ENCODE measurements around the gene ZNF77.
"Not testable (repeated sequence)": the region's sequence is repeated elsewhere in the genome, so short reads cannot be mapped to it uniquely, and the experiment has no call there.

ZNF77 gene

DNA sequence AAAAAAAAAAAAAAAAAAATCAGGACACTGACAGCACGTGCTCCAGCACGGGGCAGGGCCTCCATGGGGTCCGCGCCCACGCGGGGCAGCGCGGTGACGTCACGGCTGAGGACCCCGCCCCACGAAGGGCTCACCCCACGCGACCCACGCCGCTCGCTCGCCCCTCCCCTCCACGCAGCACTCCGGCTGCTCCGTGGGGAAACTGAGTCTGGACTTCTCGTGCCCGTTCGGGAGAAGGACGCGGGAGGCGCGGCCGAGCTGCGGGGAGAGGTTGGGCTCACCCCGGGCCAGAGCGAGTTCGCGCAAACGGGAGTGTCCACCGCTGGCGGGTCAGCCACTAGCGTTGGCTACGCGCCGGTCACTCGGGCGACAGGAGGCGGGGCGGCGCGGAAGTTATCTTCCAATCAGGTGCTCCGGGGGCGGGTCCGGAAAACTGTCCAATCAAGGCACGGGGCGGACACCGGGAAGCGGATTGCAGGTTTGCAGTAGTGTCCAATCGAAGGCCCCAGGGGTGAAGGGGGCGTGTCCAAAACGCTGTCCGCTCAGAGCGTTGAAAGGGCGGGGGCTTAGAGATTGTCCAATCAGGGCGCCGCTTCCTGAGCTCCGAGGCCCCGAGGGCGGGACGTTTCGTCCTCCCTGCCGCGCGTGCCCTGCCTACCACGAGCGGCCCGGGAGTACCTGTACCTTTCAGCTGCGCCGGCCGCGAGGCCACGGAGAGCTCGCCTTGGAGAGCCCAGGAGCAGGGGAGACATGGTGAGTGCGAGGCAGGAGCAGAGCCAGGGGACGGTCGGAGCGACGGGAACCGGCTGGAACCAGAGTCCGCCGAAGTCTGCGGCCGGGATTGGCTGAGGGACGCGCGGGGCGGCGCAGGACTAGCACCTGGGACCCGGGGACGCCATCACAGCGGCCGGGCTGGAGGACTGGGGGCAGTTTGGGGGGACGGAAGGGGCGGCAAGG, 44.2 kb downstream of the ZNF77 start, which contains the start of gene ZNF57:
TSS of gene ZNF57 (plus strand) at position 633 of the 957 bp plus-strand sequence. CDS start at position 751, 118 bp downstream.
- CTCF ChIA-PET: interaction anchor here (0.7 to 1.0 kb wide), 2 partner anchors 13 to 60 kb away, joined by 3 to 4 read pairs; no protein-coding TSS in a partner anchor

DNA sequence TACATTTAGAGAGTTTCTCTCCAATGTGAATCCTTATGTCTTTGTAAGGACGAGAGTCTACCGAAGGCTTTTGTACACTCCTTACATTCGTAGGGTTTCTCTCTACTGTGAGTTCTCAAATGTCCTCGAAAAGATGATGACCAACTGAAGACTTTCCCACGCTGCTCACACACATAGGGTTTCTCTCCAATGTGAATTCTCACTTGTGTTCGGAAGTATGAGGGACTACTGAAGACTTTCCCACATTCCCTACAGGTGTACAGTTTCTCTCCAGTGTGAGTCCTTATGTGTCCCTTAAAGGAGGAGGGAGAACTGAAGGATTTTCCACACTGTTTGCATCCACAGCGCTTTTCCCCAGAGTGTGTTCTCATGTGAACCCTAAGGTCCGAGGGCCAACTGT, 48.1 kb downstream of the ZNF77 start:
- TF ChIP-seq SP1 (IDR thresholded peaks at IDR 0.05) (no peak), L3MBTL2 (conservative IDR thresholded peaks at IDR 0.05) (no peak), SUZ12 (IDR thresholded peaks at IDR 0.05) (no peak), FOXK2 (IDR thresholded peaks at IDR 0.05) (no peak), BHLHE40 (IDR thresholded peaks at IDR 0.05; ENCODE audit: borderline replicate concordance) (no peak)
- TF ChIP-seq, protein P1, sequence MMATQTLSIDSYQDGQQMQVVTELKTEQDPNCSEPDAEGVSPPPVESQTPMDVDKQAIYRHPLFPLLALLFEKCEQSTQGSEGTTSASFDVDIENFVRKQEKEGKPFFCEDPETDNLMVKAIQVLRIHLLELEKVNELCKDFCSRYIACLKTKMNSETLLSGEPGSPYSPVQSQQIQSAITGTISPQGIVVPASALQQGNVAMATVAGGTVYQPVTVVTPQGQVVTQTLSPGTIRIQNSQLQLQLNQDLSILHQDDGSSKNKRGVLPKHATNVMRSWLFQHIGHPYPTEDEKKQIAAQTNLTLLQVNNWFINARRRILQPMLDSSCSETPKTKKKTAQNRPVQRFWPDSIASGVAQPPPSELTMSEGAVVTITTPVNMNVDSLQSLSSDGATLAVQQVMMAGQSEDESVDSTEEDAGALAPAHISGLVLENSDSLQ (IDR thresholded peaks at IDR 0.05): no peak

More for the DNA sequence above, 44.2 kb downstream of the ZNF77 start, which contains the start of gene ZNF57:
- TF ChIP-seq ZNF384 (IDR thresholded peaks at IDR 0.05): peak; percentile 96
- TF ChIP-seq FOXK2 (IDR thresholded peaks at IDR 0.05): no peak
- peak; percentile 98 for TF ChIP-seq TARDBP (IDR thresholded peaks at IDR 0.05)
- TF ChIP-seq HDGF (IDR thresholded peaks at IDR 0.05; ENCODE audit: borderline replicate concordance): peak; percentile 80; the same call in 1 of the 2 replicates
- TF ChIP-seq, protein P1 (IDR thresholded peaks at IDR 0.05): peak; percentile 75
- no peak for TF ChIP-seq BHLHE40 (IDR thresholded peaks at IDR 0.05; ENCODE audit: borderline replicate concordance)
- TF ChIP-seq L3MBTL2 (conservative IDR thresholded peaks at IDR 0.05): peak; percentile 89
- no peak for TF ChIP-seq SUZ12 (IDR thresholded peaks at IDR 0.05)
- POLR2A ChIA-PET: interaction anchor here (1.3 to 2.5 kb wide), 3 partner anchors 23 to 59 kb away, joined by 6 to 12 read pairs (median 11); partner anchors contain the start of gene ZNF555
- peak; percentile 93 for DNase-seq (ENCODE audit: extremely low spot score)

DNA sequence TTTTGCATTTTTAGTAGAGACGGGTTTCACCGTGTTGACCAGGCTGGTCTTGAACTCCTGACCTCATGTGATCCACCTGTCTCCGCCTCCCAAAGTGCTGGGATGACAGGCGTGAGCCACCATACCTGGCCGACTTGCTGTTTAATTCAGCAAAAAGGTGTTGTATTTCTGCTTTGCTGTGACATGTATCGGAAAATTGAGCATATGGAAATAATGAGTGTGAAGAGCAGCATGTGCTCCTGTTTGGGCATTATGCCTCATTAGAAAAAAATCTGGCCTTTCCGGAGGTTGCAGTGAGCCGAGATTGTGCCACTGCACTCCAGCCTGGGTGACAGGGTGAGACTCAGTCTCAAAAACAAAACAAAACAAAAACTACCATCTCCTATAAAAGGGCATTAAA, 54.2 kb downstream of the ZNF77 start:
- CTCF ChIA-PET; POLR2A ChIA-PET; DNase-seq (ENCODE audit: extremely low spot score): not testable (repeated sequence)

More for the DNA sequence above, 48.1 kb downstream of the ZNF77 start:
- ChIA-PET CTCF (no interaction called here), POLR2A (no interaction called here)
- no peak for DNase-seq (ENCODE audit: extremely low spot score)

DNA sequence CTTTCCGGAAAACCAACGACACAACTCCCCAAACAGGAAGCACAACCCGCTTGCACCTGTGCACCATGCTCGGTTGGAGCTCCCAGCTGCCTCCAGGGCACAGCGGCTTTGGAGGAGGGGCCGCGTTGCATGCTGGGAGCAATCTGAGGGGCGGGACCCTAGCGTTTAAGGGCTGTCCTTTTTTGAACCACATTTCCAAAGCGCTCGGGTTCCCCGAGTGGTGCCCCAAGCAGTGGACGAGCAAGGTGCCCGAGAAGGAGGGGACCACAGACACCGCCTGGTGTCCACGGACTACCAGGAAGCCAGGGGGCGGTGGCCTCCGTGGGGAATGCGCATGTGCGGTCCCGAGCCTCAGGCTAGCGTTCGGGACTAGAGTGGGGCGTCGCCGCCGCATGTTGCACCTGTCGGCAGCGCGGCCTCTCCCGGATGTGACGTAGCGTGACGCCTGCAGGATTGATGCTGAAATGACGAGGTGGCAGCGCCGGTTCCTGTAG, 56.0 kb downstream of the ZNF77 start:
- DNase-seq (ENCODE audit: extremely low spot score): no peak

DNA sequence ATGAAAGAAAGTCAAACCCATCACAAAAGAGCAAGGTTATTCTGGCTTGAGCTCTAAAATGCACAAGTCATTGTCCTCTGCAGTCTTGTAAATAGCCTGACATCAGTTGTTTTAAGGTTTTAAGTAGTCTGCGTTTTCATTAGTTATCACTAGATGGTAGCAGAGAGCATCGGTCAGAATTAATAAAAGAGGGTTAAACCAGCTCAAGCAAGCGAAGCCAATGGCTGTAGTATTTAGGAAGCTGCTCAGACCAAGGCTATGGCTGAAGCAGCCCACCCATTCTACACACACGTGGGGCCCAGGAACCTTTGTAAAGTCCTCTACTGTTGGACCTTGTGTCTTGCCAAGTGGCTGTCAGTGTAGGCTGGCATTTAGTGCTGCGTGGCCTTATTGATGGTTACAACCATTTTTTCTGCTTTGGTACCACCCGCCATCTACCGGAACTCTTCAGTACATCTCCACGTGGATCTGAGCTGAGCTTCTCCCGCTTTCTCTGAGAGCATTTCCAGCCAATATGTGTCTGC, 57.3 kb downstream of the ZNF77 start:
- TF ChIP-seq FOXK2 (IDR thresholded peaks at IDR 0.05): no peak
- peak; percentile 71 for TF ChIP-seq L3MBTL2 (conservative IDR thresholded peaks at IDR 0.05)
- peak; percentile 45 for DNase-seq (ENCODE audit: extremely low spot score)
- CTCF ChIA-PET: interaction anchor here (0.6 to 2.1 kb wide), 8 partner anchors 13 to 216 kb away, joined by 3 to 6 read pairs (median 4); partner anchors contain the start of genes ZNF555 and ZNF57
- POLR2A ChIA-PET: no interaction called here

More for the DNA sequence above, 56.0 kb downstream of the ZNF77 start:
- CTCF ChIA-PET: no interaction called here
- TF ChIP-seq ZNF384 (IDR thresholded peaks at IDR 0.05) (no peak), SP1 (IDR thresholded peaks at IDR 0.05) (no peak), L3MBTL2 (conservative IDR thresholded peaks at IDR 0.05) (no peak), CTBP1 (IDR thresholded peaks at IDR 0.05; ENCODE audit: borderline replicate concordance) (no peak), BHLHE40 (IDR thresholded peaks at IDR 0.05; ENCODE audit: borderline replicate concordance) (no peak), ELF4 (IDR thresholded peaks at IDR 0.05) (no peak), FOXA1 (IDR thresholded peaks at IDR 0.05) (no peak), SUZ12 (IDR thresholded peaks at IDR 0.05) (no peak), TARDBP (IDR thresholded peaks at IDR 0.05) (no peak), ARNT (IDR thresholded peaks at IDR 0.05) (no peak), NFRKB (IDR thresholded peaks at IDR 0.05) (no peak), LEF1 (IDR thresholded peaks at IDR 0.05; ENCODE audit: borderline replicate concordance) (no peak), HDGF (IDR thresholded peaks at IDR 0.05; ENCODE audit: borderline replicate concordance) (no peak), FOXM1 (IDR thresholded peaks at IDR 0.05; ENCODE audit: borderline replicate concordance) (no peak), FOXK2 (IDR thresholded peaks at IDR 0.05) (no peak)
- TF ChIP-seq, protein P1 (IDR thresholded peaks at IDR 0.05): no peak
- POLR2A ChIA-PET: no interaction called here

DNA sequence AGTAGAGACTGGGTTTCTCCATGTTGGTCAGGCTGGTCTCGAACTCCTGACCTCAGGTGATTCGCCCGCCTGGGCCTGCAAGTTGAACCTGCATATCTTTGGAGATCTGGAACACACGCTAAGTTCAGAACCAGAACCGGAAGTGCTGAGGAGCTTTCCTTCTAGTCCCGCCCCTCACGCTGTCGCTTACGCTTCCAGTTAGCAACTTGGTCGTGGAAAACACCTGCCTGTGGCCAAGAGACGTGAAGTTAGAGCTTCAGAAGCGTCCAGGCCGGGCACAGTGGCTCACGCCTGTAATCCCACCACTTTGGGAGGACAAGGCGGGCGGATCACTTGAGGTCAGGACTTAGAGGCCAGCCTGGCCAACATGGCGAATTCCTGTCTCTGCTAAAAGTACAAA, 59.0 kb downstream of the ZNF77 start:
- DNase-seq (ENCODE audit: extremely low spot score): no peak
- ChIA-PET CTCF (interaction anchor here (2.1 kb wide), 1 partner anchor 218 kb away, joined by 5 read pairs; no protein-coding TSS in a partner anchor), POLR2A (no interaction called here)
- no peak for TF ChIP-seq FOXA1 (IDR thresholded peaks at IDR 0.05)
- TF ChIP-seq HDGF (IDR thresholded peaks at IDR 0.05; ENCODE audit: borderline replicate concordance): no peak
- no peak for TF ChIP-seq NFRKB (IDR thresholded peaks at IDR 0.05)
- TF ChIP-seq ARNT (IDR thresholded peaks at IDR 0.05): no peak
- TF ChIP-seq LEF1 (IDR thresholded peaks at IDR 0.05; ENCODE audit: borderline replicate concordance): no peak
- no peak for TF ChIP-seq FOXM1 (IDR thresholded peaks at IDR 0.05; ENCODE audit: borderline replicate concordance)
- no peak for TF ChIP-seq SUZ12 (IDR thresholded peaks at IDR 0.05)
- no peak for TF ChIP-seq BHLHE40 (IDR thresholded peaks at IDR 0.05; ENCODE audit: borderline replicate concordance)
